Astrocyte (in vitro differentiated cells and primary cell): ENCODE measurements around the gene ATP5IF1.

Experiments
- CTCF ChIP-seq: IDR thresholded peaks from 2 replicates; pipeline ENCODE4 v1.5.1; 2011; ENCODE audit warnings: low read depth, mild to moderate bottlenecking, inconsistent platforms, low read length, moderate library complexity; ENCODE audit not compliant: insufficient read depth
- EZH2 ChIP-seq: IDR thresholded peaks from 2 replicates; pipeline ENCODE4 v1.6.1; 2012; ENCODE audit warnings: mild to moderate bottlenecking, low read length, inconsistent platforms; ENCODE audit not compliant: insufficient read depth

- TF ChIP-seq CTCF (no peak), EZH2 (no peak)
Observed at GRCh38 chr1:28239004-28239403, 3.1 kb downstream of the ATP5IF1 start.
